ENCODE measurements around the gene TEX38. TPM values are rescaled to one million over a fixed set of nuclear protein-coding genes. Genes with fewer than 3 reads are reported as not detected.
A peak's percentile ranks its signal among the peaks of the same experiment; 100 is the strongest.

Gene TEX38
- total RNA-seq, 1 donor from 2014 or later, result 0.22 TPM

DNA sequence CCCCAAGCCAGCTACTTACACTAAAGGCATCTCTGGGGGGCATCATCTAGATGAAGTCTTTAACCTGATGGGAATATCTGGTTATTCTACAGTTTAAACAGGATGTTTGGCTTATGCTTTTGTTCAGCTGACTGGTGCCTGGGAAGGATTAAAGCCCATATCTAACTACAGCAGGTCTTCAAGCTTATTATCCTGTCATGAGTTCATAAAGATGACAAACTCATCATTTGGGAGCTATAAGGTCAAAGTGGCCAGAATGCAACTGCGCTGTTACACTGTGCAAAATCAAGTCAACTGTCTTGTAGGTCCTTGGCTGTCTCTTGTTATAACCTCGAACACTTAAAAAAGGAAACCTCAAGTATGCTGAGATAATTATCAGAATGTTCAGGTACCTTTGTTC is 36.4 kb upstream of the TEX38 start:
- intact Hi-C loops (cut with micrococcal nuclease), result no loop called here
- no peak for DNase-seq
- Histone ChIP-seq H3K36me3 (peaks cover 70% of the 10 kb centered on the region), H3K27ac (replicated peaks) (no peak overlapping the region), H3K4me3 (no peak overlapping the region), H3K4me1 (peaks cover 19% of the 10 kb centered on the region), H3K27me3 (ENCODE audit: low read depth) (no peaks in the 10 kb centered on the region), H3K9me3 (replicated peaks) (no peaks in the 10 kb centered on the region)
- TF ChIP-seq, protein P1, sequence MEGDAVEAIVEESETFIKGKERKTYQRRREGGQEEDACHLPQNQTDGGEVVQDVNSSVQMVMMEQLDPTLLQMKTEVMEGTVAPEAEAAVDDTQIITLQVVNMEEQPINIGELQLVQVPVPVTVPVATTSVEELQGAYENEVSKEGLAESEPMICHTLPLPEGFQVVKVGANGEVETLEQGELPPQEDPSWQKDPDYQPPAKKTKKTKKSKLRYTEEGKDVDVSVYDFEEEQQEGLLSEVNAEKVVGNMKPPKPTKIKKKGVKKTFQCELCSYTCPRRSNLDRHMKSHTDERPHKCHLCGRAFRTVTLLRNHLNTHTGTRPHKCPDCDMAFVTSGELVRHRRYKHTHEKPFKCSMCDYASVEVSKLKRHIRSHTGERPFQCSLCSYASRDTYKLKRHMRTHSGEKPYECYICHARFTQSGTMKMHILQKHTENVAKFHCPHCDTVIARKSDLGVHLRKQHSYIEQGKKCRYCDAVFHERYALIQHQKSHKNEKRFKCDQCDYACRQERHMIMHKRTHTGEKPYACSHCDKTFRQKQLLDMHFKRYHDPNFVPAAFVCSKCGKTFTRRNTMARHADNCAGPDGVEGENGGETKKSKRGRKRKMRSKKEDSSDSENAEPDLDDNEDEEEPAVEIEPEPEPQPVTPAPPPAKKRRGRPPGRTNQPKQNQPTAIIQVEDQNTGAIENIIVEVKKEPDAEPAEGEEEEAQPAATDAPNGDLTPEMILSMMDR (IDR thresholded peaks at IDR 0.05; ENCODE audit: borderline replicate concordance), result no peak

DNA sequence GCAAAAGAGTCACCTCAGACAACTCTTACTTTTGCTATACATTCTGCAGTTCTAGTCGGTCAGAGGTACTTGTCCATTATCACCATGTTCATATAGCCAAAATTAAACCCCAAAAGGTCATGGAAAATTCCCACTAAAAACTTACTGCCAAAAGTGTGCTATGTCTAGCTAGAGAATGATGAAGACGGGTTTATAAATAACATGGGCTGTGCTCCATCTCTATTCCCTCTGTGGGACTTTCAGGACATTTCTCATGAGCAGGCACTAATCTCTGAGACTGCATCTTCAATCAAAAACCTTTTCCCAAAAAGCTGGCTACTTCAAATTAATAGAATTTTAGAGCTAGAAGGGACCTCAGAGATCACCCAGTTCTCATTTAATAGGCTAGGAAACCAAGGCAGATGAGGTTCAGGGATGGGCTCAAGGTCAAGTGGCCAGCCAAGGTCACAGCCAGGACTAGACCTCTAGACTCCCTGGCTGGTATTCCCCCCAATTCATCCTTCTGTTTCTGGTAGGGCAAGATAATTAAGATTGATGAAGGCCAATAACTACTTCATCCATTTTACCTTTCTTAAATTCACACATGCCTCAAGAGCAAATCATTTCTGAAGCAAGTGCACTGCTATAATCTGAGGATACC is 34.1 kb upstream of the TEX38 start:
- intact Hi-C loops (cut with micrococcal nuclease), result no loop called here
- H3K36me3 ChIP-seq, result peaks cover 57% of the 10 kb centered on the region
- H3K9me3 ChIP-seq (replicated peaks), result no peaks in the 10 kb centered on the region
- H3K4me1 ChIP-seq, result peaks cover 22% of the 10 kb centered on the region
- H3K27me3 ChIP-seq (ENCODE audit: low read depth), result no peaks in the 10 kb centered on the region
- H3K27ac ChIP-seq (replicated peaks), result peak overlapping the region; percentile 83
- no peak for DNase-seq
- TF ChIP-seq, protein P1 (IDR thresholded peaks at IDR 0.05; ENCODE audit: borderline replicate concordance), result no peak
- no peak overlapping the region for H3K4me3 ChIP-seq

DNA sequence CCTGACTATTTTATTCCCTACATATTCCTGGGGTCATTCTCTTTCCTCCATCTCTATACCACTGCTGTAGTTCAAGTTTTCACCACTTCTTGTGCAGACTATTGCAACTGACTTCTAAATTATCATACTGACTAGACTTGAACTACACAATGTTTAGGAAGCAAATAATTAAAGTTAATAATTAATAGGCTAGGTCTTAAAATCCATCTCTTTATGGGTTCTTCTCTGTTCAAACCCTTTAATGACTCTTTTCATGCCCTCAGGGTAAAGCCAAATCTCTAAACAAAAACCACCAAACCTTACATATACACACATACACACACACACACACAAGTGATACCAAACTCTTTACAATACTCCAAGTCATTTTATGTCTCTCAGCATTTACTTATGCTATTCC is 32.7 kb upstream of the TEX38 start:
- H3K27ac ChIP-seq (replicated peaks), result peak overlapping the region; percentile 83

DNA sequence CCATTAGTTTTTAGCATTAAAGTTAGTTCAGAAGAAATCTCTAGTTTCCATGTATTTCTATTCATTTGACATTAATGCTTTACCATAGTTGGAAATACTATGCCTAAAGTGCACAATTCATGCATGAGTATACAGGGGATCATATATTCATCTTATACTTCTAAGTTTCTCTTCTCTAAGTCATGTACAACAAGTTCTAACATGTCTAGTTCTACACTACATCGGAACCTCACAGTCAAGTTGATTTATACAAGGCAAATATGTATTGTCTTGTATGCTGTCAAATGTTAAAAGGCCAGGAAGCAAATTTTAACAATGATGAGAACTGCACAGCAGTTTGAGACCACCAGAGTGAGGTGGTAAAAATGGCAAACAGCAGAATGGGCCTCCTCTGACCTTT is 32.1 kb upstream of the TEX38 start:
- intact Hi-C loops (cut with micrococcal nuclease), result no loop called here
- DNase-seq, result no peak
- Histone ChIP-seq H3K27me3 (ENCODE audit: low read depth) (no peaks in the 10 kb centered on the region), H3K27ac (replicated peaks) (peak overlapping the region; percentile 83), H3K9me3 (replicated peaks) (no peaks in the 10 kb centered on the region), H3K4me3 (no peak overlapping the region), H3K4me1 (peaks cover 34% of the 10 kb centered on the region), H3K36me3 (peaks cover 37% of the 10 kb centered on the region)
- TF ChIP-seq, protein P1 (IDR thresholded peaks at IDR 0.05; ENCODE audit: borderline replicate concordance), result no peak

More for the DNA sequence above, 32.7 kb upstream of the TEX38 start:
- no peaks in the 10 kb centered on the region for H3K27me3 ChIP-seq (ENCODE audit: low read depth)
- H3K9me3 ChIP-seq (replicated peaks), result no peaks in the 10 kb centered on the region
- no peak for DNase-seq
- intact Hi-C loops (cut with micrococcal nuclease), result no loop called here
- no peak overlapping the region for H3K4me3 ChIP-seq
- H3K36me3 ChIP-seq, result peaks cover 44% of the 10 kb centered on the region
- peaks cover 34% of the 10 kb centered on the region for H3K4me1 ChIP-seq
- TF ChIP-seq, protein P1 (IDR thresholded peaks at IDR 0.05; ENCODE audit: borderline replicate concordance), result no peak

DNA sequence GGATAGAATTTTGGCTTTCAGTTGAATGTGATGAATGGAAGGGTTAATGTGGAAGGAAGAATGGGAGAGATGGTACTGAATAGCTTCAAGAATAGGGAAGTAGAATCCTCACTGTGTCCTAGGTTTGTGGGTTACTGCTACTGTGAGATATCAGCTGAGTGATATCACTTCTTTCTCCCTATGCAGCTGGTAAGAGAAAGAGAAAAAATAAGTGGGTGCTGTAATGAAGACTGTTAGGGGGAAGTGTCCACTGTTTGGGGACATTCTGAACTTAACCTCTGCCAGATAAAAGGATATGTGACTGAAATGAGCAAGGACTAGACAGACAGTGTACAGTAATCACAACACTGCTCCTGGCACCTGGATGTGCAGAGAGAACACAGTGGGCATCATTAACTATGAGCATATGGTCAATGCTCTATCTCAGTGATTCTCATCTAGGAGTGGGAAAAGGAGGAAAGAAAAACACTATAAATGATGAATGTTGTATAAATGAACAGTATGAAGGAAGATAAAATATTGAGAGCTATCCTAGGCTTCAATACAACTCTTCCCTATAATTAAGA is 29.5 kb upstream of the TEX38 start:
- no peak overlapping the region for H3K27ac ChIP-seq (replicated peaks)
- intact Hi-C loops (cut with micrococcal nuclease), result no loop called here
- H3K36me3 ChIP-seq, result peaks cover 18% of the 10 kb centered on the region
- H3K4me1 ChIP-seq, result peaks cover 24% of the 10 kb centered on the region
- no peak for DNase-seq
- no peaks in the 10 kb centered on the region for H3K27me3 ChIP-seq (ENCODE audit: low read depth)
- no peaks in the 10 kb centered on the region for H3K9me3 ChIP-seq (replicated peaks)
- H3K4me3 ChIP-seq, result no peak overlapping the region
- TF ChIP-seq, protein P1 (IDR thresholded peaks at IDR 0.05; ENCODE audit: borderline replicate concordance), result no peak

All from left ventricle myocardium inferior (tissue), 1 donor.